GM18519 (cell line): Measurements from ENCODE around the gene MTUS2.

Experiments
- ATAC-seq: cut with Tn5 transposase; IDR thresholded peaks from one replicate; pipeline ENCODE4 v1.9.1; 2021; ENCODE audit warnings: mild to moderate bottlenecking, moderate library complexity; ENCODE audit not compliant: unreplicated experiment, low FRiP score

Gene MTUS2

DNA sequence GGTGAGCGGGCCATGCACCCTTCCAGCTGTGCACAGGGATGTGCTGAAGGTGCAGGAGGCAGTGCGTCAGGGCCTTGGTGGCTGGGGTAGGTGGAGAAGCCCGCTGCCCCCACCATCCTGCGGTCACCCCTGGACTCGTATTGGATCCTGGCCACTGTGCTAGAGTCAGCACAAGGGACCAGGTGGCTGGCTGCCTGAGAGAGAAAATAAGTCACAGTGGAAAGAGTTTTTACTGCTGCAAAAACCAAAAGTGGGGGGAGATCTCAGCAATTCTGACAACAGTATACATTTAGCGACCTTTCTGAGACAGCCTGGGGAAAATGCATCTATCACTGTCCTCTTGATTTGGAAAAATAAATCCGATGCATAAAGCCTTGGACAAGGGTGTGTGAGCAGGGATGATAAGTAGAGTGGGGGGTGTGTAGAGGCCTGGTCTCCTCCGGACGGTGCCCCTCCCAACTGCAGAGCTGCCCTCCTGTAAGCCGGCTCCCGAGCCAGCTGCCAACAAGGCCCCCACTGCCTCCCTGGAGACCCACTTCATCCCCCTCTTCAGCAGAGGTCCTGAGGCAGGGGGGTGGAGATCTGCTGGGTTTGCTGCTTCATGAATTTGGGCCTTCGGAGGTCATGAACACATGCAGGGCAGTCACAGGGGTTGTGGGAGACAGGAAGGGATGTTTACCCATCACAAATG lies 691.1 kb downstream of the MTUS2 start:
- no peak for ATAC-seq

- ATAC-seq, result no peak
Measured at GRCh38 chr13:29511980-29512379, 691.8 kb downstream of the MTUS2 start.

- no peak for ATAC-seq
Measured at GRCh38 chr13:29513002-29513980, 693.2 kb downstream of the MTUS2 start.

DNA sequence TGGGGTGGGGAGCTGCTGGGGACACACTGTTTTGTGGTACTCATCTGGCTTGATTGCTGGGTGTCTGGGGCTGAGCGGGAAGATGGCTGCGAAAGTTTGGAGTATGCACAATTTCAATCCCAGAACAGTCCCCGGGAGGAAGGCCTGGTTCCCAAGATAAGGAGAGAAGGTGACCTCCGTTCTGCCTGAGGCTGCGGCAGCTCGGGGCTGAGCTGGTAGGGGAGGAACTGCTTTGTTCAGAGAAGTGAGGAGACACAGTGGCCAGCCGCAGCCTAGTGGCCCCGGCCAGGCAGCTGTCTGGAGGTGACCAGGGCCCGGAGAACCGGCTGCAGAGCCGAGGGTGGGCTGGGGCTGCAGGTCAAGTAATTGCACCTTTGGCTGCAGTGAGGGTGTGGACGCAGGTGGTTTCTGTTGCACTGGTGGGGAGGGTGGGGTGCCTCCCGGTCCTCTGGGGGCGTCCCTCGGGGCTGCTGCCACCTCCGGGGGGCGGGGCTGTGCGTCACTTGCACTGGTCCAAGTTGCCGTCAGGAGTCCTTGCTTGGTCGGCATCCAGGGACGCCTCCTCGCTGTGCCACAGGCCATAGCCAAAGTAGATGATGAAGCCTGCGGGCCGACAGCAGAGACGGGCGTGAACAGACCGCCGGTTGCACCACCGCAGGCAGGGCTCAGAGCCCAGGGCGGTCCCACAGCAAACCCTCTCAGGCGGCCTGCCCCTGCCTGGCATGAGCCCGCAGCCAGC lies 694.0 kb downstream of the MTUS2 start:
- no peak for ATAC-seq

DNA sequence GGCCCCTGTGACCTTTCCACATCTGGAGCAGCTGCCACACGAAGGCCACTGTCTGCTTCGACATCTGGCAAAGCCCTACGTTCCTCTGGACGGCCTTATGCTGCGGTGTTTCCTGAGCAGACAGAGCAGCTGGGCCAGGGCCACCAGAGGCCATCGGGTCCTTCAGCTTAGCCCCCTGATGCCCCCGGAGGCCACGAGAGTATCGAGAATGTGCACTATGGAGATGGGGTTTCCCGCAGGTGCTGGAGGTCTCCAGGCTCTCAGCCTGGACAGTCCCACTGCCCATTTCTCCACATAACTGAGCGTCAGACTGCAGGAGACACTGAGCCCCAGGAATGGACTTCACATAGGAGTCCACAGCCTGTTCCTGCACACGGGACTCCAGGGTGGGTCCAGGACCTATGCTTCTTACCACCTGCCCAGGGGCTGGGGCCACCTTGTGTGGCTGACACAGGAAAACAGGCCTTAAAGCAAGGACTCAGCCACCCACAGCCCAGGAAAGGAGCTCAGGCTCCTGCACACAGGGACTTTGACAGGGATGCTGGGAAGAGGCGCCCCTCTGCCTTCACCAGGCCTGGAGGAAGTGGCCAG lies 694.7 kb downstream of the MTUS2 start:
- ATAC-seq, result no peak

- no peak for ATAC-seq
Measured at GRCh38 chr13:29515372-29515771, 695.2 kb downstream of the MTUS2 start.

GRCh38 chr13:29516012-29516411 lies 695.9 kb downstream of the MTUS2 start:
- ATAC-seq, result no peak

- no peak for ATAC-seq
Measured at GRCh38 chr13:29516880-29517279, 696.7 kb downstream of the MTUS2 start.

DNA sequence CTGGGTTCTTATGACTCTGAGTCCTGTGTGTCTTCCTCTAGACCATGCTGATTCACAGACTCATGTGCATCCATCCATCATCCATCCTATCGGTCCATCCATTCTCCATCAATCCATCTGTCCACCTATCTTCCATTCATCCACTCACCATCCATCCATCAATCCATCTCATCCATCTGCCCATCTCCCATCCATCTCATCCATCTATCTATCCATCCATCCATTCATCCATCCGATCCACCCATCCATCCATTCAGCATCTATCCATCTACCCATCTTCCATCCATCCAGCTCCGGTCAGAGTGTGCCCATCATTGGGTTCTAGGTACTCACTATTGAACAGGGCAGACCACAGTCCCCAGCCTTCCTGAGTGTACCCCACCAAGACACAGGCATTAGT lies 699.8 kb downstream of the MTUS2 start:
- ATAC-seq, result no peak

- no peak for ATAC-seq
Measured at GRCh38 chr13:29520671-29521070, 700.5 kb downstream of the MTUS2 start.

- ATAC-seq, result no peak
Measured at GRCh38 chr13:29521336-29521735, 701.2 kb downstream of the MTUS2 start.

- ATAC-seq, result no peak
Measured at GRCh38 chr13:29522044-29522685, 702.0 kb downstream of the MTUS2 start.

DNA sequence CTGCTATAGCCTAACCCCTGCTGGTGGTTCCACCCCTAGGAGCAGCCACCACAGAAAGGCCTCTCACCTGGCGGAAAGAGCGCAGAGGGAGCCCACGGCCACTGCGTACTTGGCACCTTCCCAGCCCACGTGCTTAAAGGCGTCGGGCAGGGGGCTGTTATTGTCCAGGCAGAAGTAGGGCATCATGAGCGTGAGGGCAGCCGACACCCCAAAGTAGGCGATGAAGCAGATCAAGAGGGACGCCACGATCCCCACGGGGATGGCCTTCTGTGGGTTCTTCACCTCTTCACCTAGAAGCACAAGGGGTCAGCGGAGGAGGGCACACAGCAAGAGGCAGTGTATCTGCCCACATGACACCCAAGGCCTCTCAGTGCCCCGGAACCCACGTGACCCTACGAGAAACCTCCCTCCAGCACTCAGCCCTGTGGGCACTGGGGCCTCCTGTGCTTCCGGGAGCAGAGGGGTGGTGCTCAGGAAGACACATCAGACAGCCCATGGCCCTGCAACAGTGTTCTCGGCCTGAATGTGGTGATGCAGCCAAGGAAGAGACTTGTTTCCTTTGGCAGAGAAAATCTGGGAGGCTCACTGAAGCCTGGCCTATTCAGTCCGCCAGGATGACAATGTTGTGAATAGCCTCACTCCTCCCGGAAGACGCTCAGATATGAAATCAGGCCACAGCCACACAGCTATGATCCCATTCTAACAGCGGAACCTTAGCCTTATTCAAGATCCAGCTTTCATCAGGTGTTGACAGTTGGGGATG lies 703.2 kb downstream of the MTUS2 start:
- ATAC-seq, result no peak

GRCh38 chr13:29524176-29524575 lies 704.0 kb downstream of the MTUS2 start:
- no peak for ATAC-seq

GRCh38 chr13:29524641-29525040 lies 704.5 kb downstream of the MTUS2 start:
- no peak for ATAC-seq

DNA sequence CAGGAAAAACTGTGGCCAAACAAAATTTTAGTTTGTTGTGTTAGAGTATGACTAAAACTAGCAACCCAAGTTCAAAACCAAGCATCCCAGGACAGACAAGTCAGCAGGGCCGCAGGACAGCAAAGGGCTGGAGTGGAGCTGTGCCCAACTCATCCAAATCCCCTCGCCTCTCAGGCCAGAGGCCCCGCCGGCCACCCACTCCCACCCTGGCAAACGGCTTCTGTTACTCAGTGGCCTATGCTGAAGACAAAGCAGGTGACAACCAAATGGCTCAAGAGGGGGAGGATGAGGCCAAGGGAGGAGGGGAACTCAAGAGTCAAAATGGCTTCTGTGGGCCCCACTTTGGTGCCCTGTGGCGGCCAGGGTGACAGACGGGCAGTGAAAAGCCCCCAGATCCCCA lies 705.6 kb downstream of the MTUS2 start:
- ATAC-seq, result no peak

DNA sequence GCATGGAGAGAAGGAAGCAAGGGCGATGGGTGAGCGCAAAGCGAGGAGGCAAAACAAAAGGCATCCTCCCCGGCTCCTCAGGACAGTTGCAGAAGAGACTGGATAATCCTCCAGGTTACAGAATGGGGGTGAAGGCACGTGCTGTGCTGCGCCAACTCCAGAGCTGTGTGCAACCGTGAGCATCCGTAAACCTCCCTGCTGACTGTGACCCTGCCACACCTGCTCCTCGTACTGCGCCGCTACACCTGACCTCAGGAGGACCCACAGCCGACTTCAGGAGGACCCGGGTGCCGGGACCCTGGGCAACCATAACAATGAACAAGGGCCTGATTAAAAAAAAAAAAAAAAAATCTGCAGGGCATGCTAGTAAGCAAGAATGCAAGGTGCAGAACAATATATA lies 706.6 kb downstream of the MTUS2 start:
- ATAC-seq, result no peak

DNA sequence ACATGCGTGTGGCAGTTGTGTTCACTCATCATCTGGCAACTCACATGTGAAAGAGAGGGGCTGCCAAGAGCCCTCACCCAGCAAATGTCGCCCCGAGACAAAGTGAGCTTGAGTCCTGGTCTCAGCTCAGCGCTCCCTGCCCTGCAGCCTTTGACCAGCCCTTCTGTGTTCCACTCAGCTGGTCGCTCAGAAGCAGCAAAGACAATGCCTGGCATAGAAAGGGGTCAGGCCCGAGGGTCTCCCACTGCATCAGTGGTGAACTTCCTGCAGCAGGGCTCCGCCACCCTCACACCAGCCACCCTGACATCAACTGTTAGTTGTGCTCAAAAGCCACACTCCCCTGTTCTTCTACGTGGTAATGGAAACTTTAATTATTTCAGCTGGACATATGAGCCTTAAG lies 707.4 kb downstream of the MTUS2 start:
- no peak for ATAC-seq

DNA sequence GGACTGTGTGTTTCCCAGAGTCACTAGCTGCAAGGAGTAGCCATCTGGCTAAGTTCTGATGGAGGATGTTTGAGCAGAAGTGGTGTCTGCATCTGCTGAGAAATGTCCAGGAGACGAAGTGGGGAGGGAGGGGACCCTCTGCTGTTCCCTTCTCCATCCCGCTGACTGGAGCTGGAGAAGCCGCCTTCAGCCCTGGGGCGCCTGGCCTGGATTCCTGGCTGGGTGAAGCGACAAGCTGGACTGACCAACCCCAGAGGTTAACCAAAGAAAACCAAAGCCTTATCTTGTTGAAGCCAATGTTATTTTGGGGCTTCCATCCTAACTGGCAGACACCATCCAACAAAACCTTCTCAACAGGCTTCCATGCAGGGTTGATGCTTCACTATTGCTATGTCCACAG lies 707.8 kb downstream of the MTUS2 start:
- ATAC-seq, result no peak
